PC-3 (cell line): ENCODE results near the gene RFXANK. TPM values are rescaled to one million over a fixed set of nuclear protein-coding genes. Genes with fewer than 3 reads are reported as not detected.

Experiments used
- ATAC-seq: fragments of 200-7000 bp; cut with Tn5 transposase; 2 replicates; pipeline ENCODE4 v1.9.1; 2020; ENCODE audit warnings: mild to moderate bottlenecking, moderate library complexity
- BruUV-seq: library from RNA; stranded (reverse); fragments of 400-500 nt; replicated peaks from 2 replicates; lab custom pipeline; 2021; lab: Mats Ljungman, UMichigan
- CTCF ChIA-PET: fragments of 300-600 bp; sonication (Branson Sonifier 250); formaldehyde crosslinking; loops from one replicate; lab custom pipeline; 2022; ENCODE audit warnings: antibody characterized with exemption; lab: Charles Lee
- POLR2A ChIA-PET: fragments of 300-600 bp; sonication (Branson Sonifier 250); formaldehyde crosslinking; loops from one replicate; lab custom pipeline; 2022; ENCODE audit warnings: antibody characterized with exemption; ENCODE audit not compliant: unreplicated experiment; lab: Charles Lee
- DNase-seq: peaks from one replicate; pipeline ENCODE4 v3.0.0-alpha.2; 2015
- H2AFZ ChIP-seq: fragments of 300-600 bp; sonication (generic); 2 replicates; pipeline ENCODE4 v1.6.0; 2016; ENCODE audit warnings: antibody characterized with exemption, low read length
- H3F3A ChIP-seq: fragments of 300-600 bp; sonication (generic); one replicate; pipeline ENCODE4 v1.6.0; 2017; ENCODE audit warnings: antibody characterized with exemption, low read length, control low read depth, mild to moderate bottlenecking; ENCODE audit not compliant: unreplicated experiment
- H3K27ac ChIP-seq: fragments of 300-600 bp; sonication (generic); 2 replicates; pipeline ENCODE4 v1.5.1; 2016; ENCODE audit warnings: mild to moderate bottlenecking, low read length
- H3K27me3 ChIP-seq: fragments of 300-600 bp; sonication (generic); 2 replicates; pipeline ENCODE4 v1.6.1; 2016; ENCODE audit warnings: low read length, mixed read lengths
- H3K36me3 ChIP-seq: fragments of 300-600 bp; sonication (generic); 2 replicates; pipeline ENCODE4 v1.6.1; 2016; ENCODE audit warnings: low read depth, mixed run types, low read length, mixed read lengths
- H3K4me1 ChIP-seq: fragments of 300-600 bp; sonication (generic); 2 replicates; pipeline ENCODE4 v1.5.1; 2016; ENCODE audit warnings: low read length; ENCODE audit not compliant: insufficient read depth
- H3K4me2 ChIP-seq: fragments of 300-600 bp; sonication (generic); 2 replicates; pipeline ENCODE4 v1.6.0; 2016; ENCODE audit warnings: low read length
- H3K4me3 ChIP-seq: fragments of 300-600 bp; sonication (generic); 2 replicates; pipeline ENCODE4 v1.5.1; 2016; ENCODE audit warnings: mild to moderate bottlenecking, low read length, mixed read lengths
- H3K79me2 ChIP-seq: fragments of 300-600 bp; sonication (generic); 2 replicates; pipeline ENCODE4 v1.6.1; 2017; ENCODE audit warnings: low read length, mixed read lengths
- H3K9ac ChIP-seq: fragments of 300-600 bp; sonication (generic); 2 replicates; pipeline ENCODE4 v1.6.0; 2016; ENCODE audit warnings: mild to moderate bottlenecking, low read length
- H3K9me2 ChIP-seq: fragments of 300-600 bp; sonication (generic); replicated peaks from 2 replicates; pipeline ENCODE4 v1.6.1; 2016; ENCODE audit warnings: mixed run types, low read length, mixed read lengths
- H3K9me3 ChIP-seq: fragments of 300-600 bp; sonication (generic); 2 replicates; pipeline ENCODE4 v1.6.1; 2016; ENCODE audit warnings: low read length, mixed read lengths
- H4K20me1 ChIP-seq: fragments of 300-600 bp; sonication (generic); 2 replicates; pipeline ENCODE4 v1.6.1; 2016; ENCODE audit warnings: low read length, mixed read lengths
- EZH2 ChIP-seq: fragments of 300-600 bp; sonication (generic); IDR thresholded peaks from one replicate; pipeline ENCODE4 v1.6.1; 2017; ENCODE audit warnings: antibody characterized with exemption, mild to moderate bottlenecking, low read length; ENCODE audit not compliant: unreplicated experiment
- EZH2phosphoT487 ChIP-seq: fragments of 300-600 bp; sonication (generic); IDR thresholded peaks from 2 replicates; pipeline ENCODE4 v1.6.1; 2018; ENCODE audit warnings: mild to moderate bottlenecking, antibody characterized with exemption, low read length, borderline replicate concordance
- intact Hi-C: fragments of 100-400 bp; cut with micrococcal nuclease; formaldehyde crosslinking; loops from 2 replicates; pipeline ENCODE4 v1.9.0; 2023
- total RNA-seq: library from RNA; depleted of rRNA; stranded (reverse); fragments of >200 nt; gene quantifications from 2 replicates; pipeline ENCODE4 v1.2.3, GENCODE V29; 2014
- TF ChIP-seq, protein P1 (sequence below): fragments of 300-600 bp; sonication (generic); conservative IDR thresholded peaks from 2 replicates; pipeline ENCODE4 v1.5.1; 2017; ENCODE audit warnings: antibody characterized with exemption, low read depth, mild to moderate bottlenecking, low read length

The RFXANK gene
- total RNA-seq, 1 experiment from 2014 or later: 88.5 TPM

DNA sequence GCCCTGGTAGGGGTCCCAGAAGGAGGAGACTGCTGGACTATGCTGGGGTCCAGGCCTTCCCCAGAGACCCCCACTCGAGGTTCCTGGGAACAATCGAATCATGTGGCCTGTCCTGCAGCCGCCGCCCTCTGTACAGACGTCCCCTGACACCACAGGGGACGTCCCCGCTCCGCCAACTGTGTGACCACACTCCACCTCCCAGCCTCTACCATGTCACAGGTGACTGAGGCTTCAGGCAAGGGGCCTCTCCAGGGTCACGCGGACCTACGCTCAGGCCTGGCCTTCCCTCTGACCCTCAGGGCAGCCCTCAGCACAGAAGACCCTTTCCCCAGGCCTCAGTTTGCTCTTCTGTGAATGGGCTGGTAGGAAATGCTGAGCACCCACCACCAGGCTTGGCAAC, 40.6 kb upstream of the RFXANK start:
- ChIA-PET CTCF (no interaction called here), POLR2A (no interaction called here)
- H3K79me2 ChIP-seq: no peaks in the 10 kb centered on the region

DNA sequence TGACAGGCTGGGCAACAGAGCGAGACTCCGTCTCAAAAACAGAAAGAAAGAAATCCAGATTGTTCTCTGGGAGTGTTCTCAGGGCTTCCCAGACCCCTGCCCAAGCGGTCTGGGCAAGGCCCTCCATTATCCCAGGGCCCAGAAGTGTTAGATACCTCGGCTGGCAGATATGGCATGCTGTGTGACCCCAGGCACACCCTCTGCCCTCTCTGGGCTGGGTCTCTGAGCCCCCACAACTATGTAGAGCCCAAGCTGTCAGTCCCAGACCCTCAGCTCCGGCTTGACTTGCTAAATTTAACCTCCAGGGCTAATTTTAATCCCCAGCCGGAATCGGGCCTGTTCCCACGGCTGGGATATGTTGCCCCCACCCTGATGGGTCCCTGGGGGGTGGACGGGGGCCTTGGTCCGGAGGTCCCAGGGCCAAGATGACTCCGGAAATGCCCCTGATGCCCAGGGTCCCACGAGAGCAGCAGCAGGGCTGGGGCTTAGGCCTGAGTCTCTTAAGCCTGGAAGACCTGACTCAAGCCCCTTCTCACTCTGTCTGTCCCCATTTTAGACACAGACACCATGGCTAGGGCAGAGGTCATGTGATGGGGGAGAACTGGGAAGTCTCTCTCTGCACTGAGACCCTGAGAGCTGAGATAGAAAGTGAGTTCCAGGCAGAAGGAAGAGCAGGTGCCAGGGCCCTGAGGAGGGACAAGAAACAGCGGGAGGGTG, 39.2 kb upstream of the RFXANK start:
- H3K27me3 ChIP-seq: no peaks in the 10 kb centered on the region
- H3K79me2 ChIP-seq: no peaks in the 10 kb centered on the region
- H3K9me2 ChIP-seq: no peaks in the 10 kb centered on the region
- peaks cover 3% of the 10 kb centered on the region; the same call in 1 of the 2 replicates for H3K36me3 ChIP-seq
- no peaks in the 10 kb centered on the region for H3K4me1 ChIP-seq
- no peak overlapping the region for H2AFZ ChIP-seq
- H3K4me2 ChIP-seq: no peak overlapping the region
- intact Hi-C loops: no loop called here
- POLR2A ChIA-PET: no interaction called here
- no peak overlapping the region for H3K9ac ChIP-seq
- no peaks in the 10 kb centered on the region for H4K20me1 ChIP-seq
- ATAC-seq: no peak
- H3K9me3 ChIP-seq: no peaks in the 10 kb centered on the region
- no peak overlapping the region for H3K27ac ChIP-seq
- no peaks in the 10 kb centered on the region for H3F3A ChIP-seq
- BruUV-seq: no TSS peak
- no peak for DNase-seq
- H3K4me3 ChIP-seq: no peak overlapping the region
- CTCF ChIA-PET: no interaction called here
- TF ChIP-seq EZH2phosphoT487 (no peak), EZH2 (no peak)
- TF ChIP-seq, protein P1, sequence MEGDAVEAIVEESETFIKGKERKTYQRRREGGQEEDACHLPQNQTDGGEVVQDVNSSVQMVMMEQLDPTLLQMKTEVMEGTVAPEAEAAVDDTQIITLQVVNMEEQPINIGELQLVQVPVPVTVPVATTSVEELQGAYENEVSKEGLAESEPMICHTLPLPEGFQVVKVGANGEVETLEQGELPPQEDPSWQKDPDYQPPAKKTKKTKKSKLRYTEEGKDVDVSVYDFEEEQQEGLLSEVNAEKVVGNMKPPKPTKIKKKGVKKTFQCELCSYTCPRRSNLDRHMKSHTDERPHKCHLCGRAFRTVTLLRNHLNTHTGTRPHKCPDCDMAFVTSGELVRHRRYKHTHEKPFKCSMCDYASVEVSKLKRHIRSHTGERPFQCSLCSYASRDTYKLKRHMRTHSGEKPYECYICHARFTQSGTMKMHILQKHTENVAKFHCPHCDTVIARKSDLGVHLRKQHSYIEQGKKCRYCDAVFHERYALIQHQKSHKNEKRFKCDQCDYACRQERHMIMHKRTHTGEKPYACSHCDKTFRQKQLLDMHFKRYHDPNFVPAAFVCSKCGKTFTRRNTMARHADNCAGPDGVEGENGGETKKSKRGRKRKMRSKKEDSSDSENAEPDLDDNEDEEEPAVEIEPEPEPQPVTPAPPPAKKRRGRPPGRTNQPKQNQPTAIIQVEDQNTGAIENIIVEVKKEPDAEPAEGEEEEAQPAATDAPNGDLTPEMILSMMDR: no peak

More for the DNA sequence above, 40.6 kb upstream of the RFXANK start:
- TF ChIP-seq, protein P1: no peak
- TF ChIP-seq EZH2phosphoT487: no peak
- no peak for TF ChIP-seq EZH2
- peaks cover 3% of the 10 kb centered on the region for H3K36me3 ChIP-seq
- H3K4me2 ChIP-seq: no peak overlapping the region
- H4K20me1 ChIP-seq: no peaks in the 10 kb centered on the region
- H3K4me1 ChIP-seq: no peaks in the 10 kb centered on the region
- no TSS peak for BruUV-seq
- no peak for ATAC-seq
- H3K4me3 ChIP-seq: no peak overlapping the region
- H3K9me2 ChIP-seq: no peaks in the 10 kb centered on the region
- intact Hi-C loops: no loop called here
- no peaks in the 10 kb centered on the region for H3K27me3 ChIP-seq
- H3F3A ChIP-seq: no peaks in the 10 kb centered on the region
- no peak overlapping the region for H2AFZ ChIP-seq
- H3K9ac ChIP-seq: no peak overlapping the region
- no peaks in the 10 kb centered on the region for H3K9me3 ChIP-seq
- DNase-seq: no peak
- H3K27ac ChIP-seq: no peak overlapping the region

DNA sequence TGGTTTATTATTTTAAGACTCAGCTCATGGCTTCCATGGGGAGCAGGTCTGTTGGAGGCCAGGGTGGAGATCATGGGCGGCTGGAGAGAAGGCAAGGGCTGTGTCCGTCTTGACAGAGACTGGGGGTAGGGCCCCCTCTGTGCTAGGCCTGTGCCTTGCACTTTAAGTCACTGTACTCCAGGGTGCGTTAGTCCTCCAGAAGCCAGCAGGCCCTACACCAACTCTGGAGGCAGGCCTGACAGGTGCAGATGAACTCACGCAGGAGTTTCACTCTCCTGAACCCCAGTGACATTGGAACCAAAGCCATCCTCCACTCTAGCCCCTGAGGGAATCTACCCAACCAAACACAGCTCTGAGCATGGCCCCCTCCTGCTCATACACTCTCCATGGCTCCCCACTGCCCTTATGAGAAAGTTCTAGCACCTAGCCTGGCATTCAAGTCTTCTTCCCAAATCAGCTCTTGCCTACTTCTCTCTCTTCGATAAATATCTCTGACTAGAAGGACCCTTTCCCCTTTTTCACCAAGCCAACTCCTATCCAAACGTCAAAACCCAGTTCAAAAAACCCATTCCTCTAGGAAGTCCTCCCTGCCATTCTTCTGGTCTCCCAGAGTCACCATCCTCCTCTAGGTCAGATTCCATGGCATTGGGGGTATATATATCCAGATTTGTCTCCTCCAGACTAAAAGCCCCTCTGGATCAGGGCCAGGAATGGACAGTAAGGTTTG, 37.1 kb upstream of the RFXANK start:
- Histone ChIP-seq H3K27ac (no peak overlapping the region), H3K36me3 (no peaks in the 10 kb centered on the region), H3K9me2 (no peaks in the 10 kb centered on the region), H4K20me1 (no peaks in the 10 kb centered on the region), H3K79me2 (no peaks in the 10 kb centered on the region), H3K27me3 (no peaks in the 10 kb centered on the region), H3K4me3 (no peak overlapping the region), H3K4me2 (no peak overlapping the region), H3K4me1 (no peaks in the 10 kb centered on the region), H3K9me3 (no peaks in the 10 kb centered on the region), H3F3A (no peaks in the 10 kb centered on the region), H3K9ac (no peak overlapping the region), H2AFZ (no peak overlapping the region)
- ChIA-PET POLR2A (no interaction called here), CTCF (no interaction called here)
- intact Hi-C loops: no loop called here
- ATAC-seq (no peak), DNase-seq (no peak)
- TF ChIP-seq EZH2: no peak
- no peak for TF ChIP-seq EZH2phosphoT487
- TF ChIP-seq, protein P1: no peak
- BruUV-seq: no TSS peak
